Hepatocyte (in vitro differentiated cells): ENCODE results near the gene B3GALT2. TPM values are rescaled to one million over a fixed set of nuclear protein-coding genes. Genes with fewer than 3 reads are reported as not detected.

ENCODE experiments used
- DNase-seq: peaks from one replicate; pipeline ENCODE4 v3.0.0-alpha.2; 2016; ENCODE audit warnings: low spot score
- H2AFZ ChIP-seq: fragments of 200-600 bp; sonication (generic); 2 replicates; pipeline ENCODE4 v1.6.0; 2016; ENCODE audit warnings: antibody characterized with exemption, mild to moderate bottlenecking
- H3K27ac ChIP-seq: fragments of 200-600 bp; sonication (generic); 2 replicates; pipeline ENCODE4 v1.5.1; 2016; ENCODE audit warnings: mild to moderate bottlenecking
- H3K27me3 ChIP-seq: fragments of 200-600 bp; sonication (generic); 2 replicates; pipeline ENCODE4 v1.6.1; 2016
- H3K36me3 ChIP-seq: fragments of 200-600 bp; sonication (generic); replicated peaks from 2 replicates; pipeline ENCODE4 v1.5.1; 2016; ENCODE audit warnings: low read depth; ENCODE audit not compliant: insufficient read depth
- H3K4me1 ChIP-seq: fragments of 200-600 bp; sonication (generic); 2 replicates; pipeline ENCODE4 v1.5.1; 2016; ENCODE audit warnings: mild to moderate bottlenecking, moderate library complexity; ENCODE audit not compliant: insufficient read depth
- H3K4me2 ChIP-seq: fragments of 200-600 bp; sonication (generic); 2 replicates; pipeline ENCODE4 v1.6.0; 2016
- H3K4me3 ChIP-seq: fragments of 200-600 bp; sonication (generic); 2 replicates; pipeline ENCODE4 v1.5.1; 2016; ENCODE audit warnings: mild to moderate bottlenecking
- H3K79me2 ChIP-seq: fragments of 200-600 bp; sonication (generic); 2 replicates; pipeline ENCODE4 v1.6.0; 2017; ENCODE audit warnings: mild to moderate bottlenecking
- H3K9me2 ChIP-seq: fragments of 200-600 bp; sonication (generic); replicated peaks from 2 replicates; pipeline ENCODE4 v1.6.0; 2017; ENCODE audit warnings: mild to moderate bottlenecking; ENCODE audit not compliant: insufficient read depth
- H3K9me3 ChIP-seq: fragments of 200-600 bp; sonication (generic); 2 replicates; pipeline ENCODE4 v1.5.1; 2016; ENCODE audit warnings: low read depth, mild to moderate bottlenecking
- H4K20me1 ChIP-seq: fragments of 200-600 bp; sonication (generic); 2 replicates; pipeline ENCODE4 v1.6.0; 2016; ENCODE audit warnings: mild to moderate bottlenecking; ENCODE audit not compliant: insufficient read depth, poor library complexity, severe bottlenecking
- EZH2 ChIP-seq: fragments of 200-600 bp; sonication (generic); IDR thresholded peaks from 2 replicates; pipeline ENCODE4 v1.6.1; 2016; ENCODE audit warnings: antibody characterized with exemption, mild to moderate bottlenecking, borderline replicate concordance
- EZH2phosphoT487 ChIP-seq: fragments of 200-600 bp; sonication (generic); IDR thresholded peaks from one replicate; pipeline ENCODE4 v1.6.1; 2018; ENCODE audit warnings: antibody characterized with exemption, mild to moderate bottlenecking, low read depth, moderate library complexity; ENCODE audit not compliant: unreplicated experiment, severe bottlenecking
- WGBS: methylation state at CpG from one replicate; pipeline ENCODE4 v1.1.6; 2016; ENCODE audit warnings: low lambda C conversion rate; ENCODE audit errors: missing lambda C conversion rate; 5-methylcytosine and 5-hydroxymethylcytosine counted together
- polyA plus RNA-seq: library from polyadenylated mRNA; unstranded; fragments of >200 nt; fragmentation: Nextera tagmentation; extraction: Ambion mirVana; gene quantifications from 2 replicates; pipeline ENCODE4 v1.2.1, GENCODE V29; 2016
- total RNA-seq: library from RNA; depleted of rRNA; stranded (reverse); fragments of >200 nt; gene quantifications from 2 replicates; pipeline ENCODE4 v1.2.3, GENCODE V29; 2014
- TF ChIP-seq, protein P1 (sequence below): fragments of 200-600 bp; sonication (generic); IDR thresholded peaks from 2 replicates; pipeline ENCODE4 v1.5.1; 2016; ENCODE audit warnings: antibody characterized with exemption, mild to moderate bottlenecking; ENCODE audit not compliant: poor library complexity

The B3GALT2 gene
- total and polyA plus RNA-seq, 2 experiments from 2014 or later = 1.4 to 9.7 TPM

- 86% methylated on average over 1 of the region's 1 CpG for WGBS
- no peaks in the 10 kb centered on the region for H4K20me1 ChIP-seq
- DNase-seq = peak; percentile 11
- no peak overlapping the region for H3K4me3 ChIP-seq
- TF ChIP-seq, protein P1, sequence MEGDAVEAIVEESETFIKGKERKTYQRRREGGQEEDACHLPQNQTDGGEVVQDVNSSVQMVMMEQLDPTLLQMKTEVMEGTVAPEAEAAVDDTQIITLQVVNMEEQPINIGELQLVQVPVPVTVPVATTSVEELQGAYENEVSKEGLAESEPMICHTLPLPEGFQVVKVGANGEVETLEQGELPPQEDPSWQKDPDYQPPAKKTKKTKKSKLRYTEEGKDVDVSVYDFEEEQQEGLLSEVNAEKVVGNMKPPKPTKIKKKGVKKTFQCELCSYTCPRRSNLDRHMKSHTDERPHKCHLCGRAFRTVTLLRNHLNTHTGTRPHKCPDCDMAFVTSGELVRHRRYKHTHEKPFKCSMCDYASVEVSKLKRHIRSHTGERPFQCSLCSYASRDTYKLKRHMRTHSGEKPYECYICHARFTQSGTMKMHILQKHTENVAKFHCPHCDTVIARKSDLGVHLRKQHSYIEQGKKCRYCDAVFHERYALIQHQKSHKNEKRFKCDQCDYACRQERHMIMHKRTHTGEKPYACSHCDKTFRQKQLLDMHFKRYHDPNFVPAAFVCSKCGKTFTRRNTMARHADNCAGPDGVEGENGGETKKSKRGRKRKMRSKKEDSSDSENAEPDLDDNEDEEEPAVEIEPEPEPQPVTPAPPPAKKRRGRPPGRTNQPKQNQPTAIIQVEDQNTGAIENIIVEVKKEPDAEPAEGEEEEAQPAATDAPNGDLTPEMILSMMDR = peak; percentile 62
- TF ChIP-seq EZH2phosphoT487 = no peak
- H3K27ac ChIP-seq = no peak overlapping the region
- no peaks in the 10 kb centered on the region for H3K27me3 ChIP-seq
- H3K4me1 ChIP-seq = no peaks in the 10 kb centered on the region
- H3K79me2 ChIP-seq = peaks cover 6% of the 10 kb centered on the region
- no peaks in the 10 kb centered on the region for H3K9me2 ChIP-seq
- H3K36me3 ChIP-seq = no peaks in the 10 kb centered on the region
- no peaks in the 10 kb centered on the region for H3K9me3 ChIP-seq
- no peak overlapping the region for H3K4me2 ChIP-seq
- no peak overlapping the region for H2AFZ ChIP-seq
These were observed 43.1 kb downstream of the B3GALT2 start for GRCh38 chr1:193143285-193143684.

- Histone ChIP-seq H3K27ac (no peak overlapping the region), H3K27me3 (no peaks in the 10 kb centered on the region), H3K36me3 (no peaks in the 10 kb centered on the region), H3K4me2 (no peak overlapping the region), H2AFZ (no peak overlapping the region), H3K9me2 (no peaks in the 10 kb centered on the region), H3K79me2 (peaks cover 8% of the 10 kb centered on the region), H3K4me1 (no peaks in the 10 kb centered on the region), H4K20me1 (no peaks in the 10 kb centered on the region), H3K9me3 (no peaks in the 10 kb centered on the region), H3K4me3 (no peak overlapping the region)
- TF ChIP-seq EZH2phosphoT487 (no peak), EZH2 (no peak)
- TF ChIP-seq, protein P1 = no peak
- WGBS = 78% methylated on average over 2 of the region's 2 CpGs
- no peak for DNase-seq
These were observed 44.0 kb downstream of the B3GALT2 start for GRCh38 chr1:193142409-193142808.

DNA sequence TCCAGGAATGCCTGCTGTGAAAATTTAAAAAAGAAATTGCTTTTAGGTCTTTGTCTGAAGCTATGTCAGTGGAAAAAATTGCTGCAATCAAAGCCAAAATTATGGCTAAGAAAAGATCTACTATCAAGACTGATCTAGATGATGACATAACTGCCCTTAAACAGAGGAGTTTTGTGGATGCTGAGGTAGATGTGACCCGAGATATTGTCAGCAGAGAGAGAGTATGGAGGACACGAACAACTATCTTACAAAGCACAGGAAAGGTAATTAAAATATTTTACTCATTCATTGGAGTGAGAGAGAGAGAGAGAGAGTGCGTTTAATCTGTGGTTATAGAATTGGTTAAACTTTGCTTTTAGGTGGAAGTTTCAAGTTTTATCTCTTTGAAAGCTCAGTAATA is 44.6 kb downstream of the B3GALT2 start:
- Histone ChIP-seq H3K27me3 (no peaks in the 10 kb centered on the region), H3K79me2 (peaks cover 8% of the 10 kb centered on the region), H3K9me2 (no peaks in the 10 kb centered on the region), H3K9me3 (no peaks in the 10 kb centered on the region), H3K27ac (no peak overlapping the region), H2AFZ (no peak overlapping the region), H3K4me1 (no peaks in the 10 kb centered on the region), H3K4me2 (no peak overlapping the region), H3K4me3 (no peak overlapping the region), H3K36me3 (no peaks in the 10 kb centered on the region), H4K20me1 (no peaks in the 10 kb centered on the region)
- no peak for TF ChIP-seq EZH2
- no peak for TF ChIP-seq EZH2phosphoT487
- TF ChIP-seq, protein P1 = no peak
- no peak for DNase-seq
- WGBS = 83% methylated on average over 3 of the region's 3 CpGs

- H3K4me2 ChIP-seq = no peak overlapping the region
- no peaks in the 10 kb centered on the region for H3K4me1 ChIP-seq
- H3K9me2 ChIP-seq = no peaks in the 10 kb centered on the region
- H3K27me3 ChIP-seq = no peaks in the 10 kb centered on the region
- DNase-seq = no peak
- H3K9me3 ChIP-seq = no peaks in the 10 kb centered on the region
- no peak overlapping the region for H3K4me3 ChIP-seq
- H3K36me3 ChIP-seq = no peaks in the 10 kb centered on the region
- H3K79me2 ChIP-seq = peaks cover 8% of the 10 kb centered on the region
- no peak overlapping the region for H2AFZ ChIP-seq
- TF ChIP-seq EZH2 (no peak), EZH2phosphoT487 (no peak)
- TF ChIP-seq, protein P1 = no peak
- WGBS = 93% methylated on average over 7 of the region's 7 CpGs
- no peak overlapping the region for H3K27ac ChIP-seq
- no peaks in the 10 kb centered on the region for H4K20me1 ChIP-seq
These were observed 46.2 kb downstream of the B3GALT2 start for GRCh38 chr1:193140254-193140653.
